Transverse colon (tissue), 3 donors: ENCODE results near the gene KRT1.

ENCODE experiments used
- POLR2A ChIP-seq: fragments of 450-650 bp; IDR thresholded peaks from one replicate; pipeline ENCODE4 v1.6.1; 2016; ENCODE audit warnings: antibody characterized with exemption, mild to moderate bottlenecking, moderate library complexity
- TF ChIP-seq, protein P1 (sequence below), 5 experiments: fragments of 200-600 bp in 3 of 5; fragments of 450-650 bp in 2 of 5; sonication (generic) in 3 of 5; IDR thresholded peaks; 1 replicate in 2 of 5; 2 replicates in 3 of 5; pipeline ENCODE4 v1.5.1; 2016 to 2017; ENCODE audit warnings: antibody characterized with exemption in 5 of 5, inconsistent platforms in 3 of 5, mild to moderate bottlenecking in 2 of 5, moderate library complexity in 1 of 5

DNA sequence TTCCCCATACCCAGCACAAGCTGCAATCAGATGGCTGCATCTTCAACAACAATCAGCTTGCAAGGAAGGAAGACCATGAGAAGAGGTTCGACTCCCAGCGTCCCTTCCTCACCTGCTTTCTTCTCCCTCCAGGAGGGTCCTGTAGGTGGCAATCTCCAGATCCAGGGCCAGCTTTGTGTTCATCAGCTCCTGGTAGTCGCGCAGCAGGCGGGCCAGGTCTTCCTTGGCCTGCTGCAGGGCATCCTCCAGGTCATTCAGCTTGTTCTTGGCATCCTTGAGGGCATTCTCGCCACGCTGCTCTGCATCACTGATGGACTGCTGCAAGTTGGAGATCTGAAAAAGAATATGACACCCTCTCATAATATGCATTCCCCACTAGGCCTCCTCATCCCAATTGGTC lies 4.0 kb downstream of the KRT1 start:
- TF ChIP-seq, protein P1, sequence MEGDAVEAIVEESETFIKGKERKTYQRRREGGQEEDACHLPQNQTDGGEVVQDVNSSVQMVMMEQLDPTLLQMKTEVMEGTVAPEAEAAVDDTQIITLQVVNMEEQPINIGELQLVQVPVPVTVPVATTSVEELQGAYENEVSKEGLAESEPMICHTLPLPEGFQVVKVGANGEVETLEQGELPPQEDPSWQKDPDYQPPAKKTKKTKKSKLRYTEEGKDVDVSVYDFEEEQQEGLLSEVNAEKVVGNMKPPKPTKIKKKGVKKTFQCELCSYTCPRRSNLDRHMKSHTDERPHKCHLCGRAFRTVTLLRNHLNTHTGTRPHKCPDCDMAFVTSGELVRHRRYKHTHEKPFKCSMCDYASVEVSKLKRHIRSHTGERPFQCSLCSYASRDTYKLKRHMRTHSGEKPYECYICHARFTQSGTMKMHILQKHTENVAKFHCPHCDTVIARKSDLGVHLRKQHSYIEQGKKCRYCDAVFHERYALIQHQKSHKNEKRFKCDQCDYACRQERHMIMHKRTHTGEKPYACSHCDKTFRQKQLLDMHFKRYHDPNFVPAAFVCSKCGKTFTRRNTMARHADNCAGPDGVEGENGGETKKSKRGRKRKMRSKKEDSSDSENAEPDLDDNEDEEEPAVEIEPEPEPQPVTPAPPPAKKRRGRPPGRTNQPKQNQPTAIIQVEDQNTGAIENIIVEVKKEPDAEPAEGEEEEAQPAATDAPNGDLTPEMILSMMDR (IDR thresholded peaks at IDR 0.05): no peak
- no peak for TF ChIP-seq POLR2A
